Measurements from ENCODE around the gene EBNA1BP2.
"Not testable (repeated sequence)": the region's sequence is repeated elsewhere in the genome, so short reads cannot be mapped to it uniquely, and the experiment has no call there.

EBNA1BP2 gene

GRCh38 chr1:43171312-43171875, 696 bp downstream of the EBNA1BP2 start:
- no peak for DNase-seq

- no peak for DNase-seq
These were observed 6.3 kb downstream of the EBNA1BP2 start for GRCh38 chr1:43165765-43166164.

- DNase-seq, result no peak
These were observed 6.9 kb downstream of the EBNA1BP2 start for GRCh38 chr1:43165162-43165561.

GRCh38 chr1:43156026-43156425, 16.1 kb downstream of the EBNA1BP2 start:
- DNase-seq, result no peak

GRCh38 chr1:43153443-43153842, 18.6 kb downstream of the EBNA1BP2 start:
- no peak for DNase-seq

GRCh38 chr1:43152866-43153265, 19.2 kb downstream of the EBNA1BP2 start:
- no peak for DNase-seq

GRCh38 chr1:43149889-43150288, 22.2 kb downstream of the EBNA1BP2 start:
- no peak for DNase-seq

GRCh38 chr1:43147625-43148327, 24.3 kb downstream of the EBNA1BP2 start:
- DNase-seq, result peak; percentile 79

GRCh38 chr1:43144237-43144636, 27.9 kb downstream of the EBNA1BP2 start:
- DNase-seq, result no peak

- no peak for DNase-seq
These were observed 28.6 kb downstream of the EBNA1BP2 start for GRCh38 chr1:43143441-43143888.

GRCh38 chr1:43140583-43140982, 31.5 kb downstream of the EBNA1BP2 start:
- no peak for DNase-seq

- DNase-seq, result no peak
These were observed 32.1 kb downstream of the EBNA1BP2 start for GRCh38 chr1:43140010-43140409.

- not testable (repeated sequence) for DNase-seq
These were observed 32.8 kb downstream of the EBNA1BP2 start for GRCh38 chr1:43139295-43139694.

GRCh38 chr1:43137445-43138052, 34.5 kb downstream of the EBNA1BP2 start:
- DNase-seq, result no peak

GRCh38 chr1:43135857-43136781, 36.0 kb downstream of the EBNA1BP2 start:
- DNase-seq, result no peak

- DNase-seq, result no peak
These were observed 37.5 kb downstream of the EBNA1BP2 start for GRCh38 chr1:43134640-43135039.

GRCh38 chr1:43134068-43134467, 38.0 kb downstream of the EBNA1BP2 start:
- no peak for DNase-seq

- DNase-seq, result no peak
These were observed 42.7 kb downstream of the EBNA1BP2 start for GRCh38 chr1:43129426-43129825.

- DNase-seq, result no peak
These were observed 43.3 kb downstream of the EBNA1BP2 start for GRCh38 chr1:43128816-43129215.

- DNase-seq, result no peak
These were observed 49.1 kb downstream of the EBNA1BP2 start for GRCh38 chr1:43123031-43123430.

- no peak for DNase-seq
These were observed 50.7 kb downstream of the EBNA1BP2 start for GRCh38 chr1:43121256-43121900.

GRCh38 chr1:43119928-43120586, 52.0 kb downstream of the EBNA1BP2 start:
- DNase-seq, result peak; percentile 20

Measured in NCI-H446 treated with DMSO at 0.1 percent for 48 hours (cell line).